ENCODE data around the gene SPATA33. TPM values are rescaled to one million over a fixed set of nuclear protein-coding genes. Genes with fewer than 3 reads are reported as not detected.
A peak's percentile ranks its signal among the peaks of the same experiment; 100 is the strongest.
"Not testable (repeated sequence)": the region's sequence is repeated elsewhere in the genome, so short reads cannot be mapped to it uniquely, and the experiment has no call there.

SPATA33 gene
- total RNA-seq, 1 donor from 2014 or later, result 15.5 TPM

DNA sequence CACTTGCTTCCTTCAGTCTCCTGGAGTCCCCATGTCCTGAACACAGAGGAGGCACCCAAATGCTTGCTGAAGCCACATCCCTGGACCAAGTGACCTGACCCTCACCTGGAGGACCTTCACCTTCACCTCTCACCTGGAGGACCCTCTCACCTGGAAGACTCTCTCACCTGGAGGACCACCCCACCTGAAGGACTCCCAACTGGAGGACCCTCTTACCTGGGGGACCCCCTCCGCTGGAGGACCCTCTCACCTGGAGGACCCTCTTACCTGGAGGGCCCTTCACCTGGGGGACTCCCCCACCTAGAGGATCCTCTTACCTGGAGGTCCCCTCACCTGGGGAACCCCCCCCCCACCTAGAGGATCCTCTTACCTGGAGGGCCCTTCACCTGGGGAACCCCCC lies 28.3 kb downstream of the SPATA33 start:
- no peak for DNase-seq (ENCODE audit: low spot score)
- H3K4me3 Mint-ChIP-seq (ENCODE audit: low read depth), result peak overlapping the region; percentile 47
- peaks cover 4% of the 10 kb centered on the region for H3K9me3 Mint-ChIP-seq
- H3K27ac Mint-ChIP-seq, result no peak overlapping the region
- H3K36me3 Mint-ChIP-seq (ENCODE audit: low read depth), result peaks cover 33% of the 10 kb centered on the region
- H3K4me1 Mint-ChIP-seq (ENCODE audit: low read depth), result peaks cover 8% of the 10 kb centered on the region
- intact Hi-C loops (cut with micrococcal nuclease), result loop anchor here (2.0 kb wide), 1 partner anchor 15 kb away; the partner anchor contains the start of gene SPATA2L
- no peaks in the 10 kb centered on the region for H3K27me3 Mint-ChIP-seq (ENCODE audit: low read depth)

DNA sequence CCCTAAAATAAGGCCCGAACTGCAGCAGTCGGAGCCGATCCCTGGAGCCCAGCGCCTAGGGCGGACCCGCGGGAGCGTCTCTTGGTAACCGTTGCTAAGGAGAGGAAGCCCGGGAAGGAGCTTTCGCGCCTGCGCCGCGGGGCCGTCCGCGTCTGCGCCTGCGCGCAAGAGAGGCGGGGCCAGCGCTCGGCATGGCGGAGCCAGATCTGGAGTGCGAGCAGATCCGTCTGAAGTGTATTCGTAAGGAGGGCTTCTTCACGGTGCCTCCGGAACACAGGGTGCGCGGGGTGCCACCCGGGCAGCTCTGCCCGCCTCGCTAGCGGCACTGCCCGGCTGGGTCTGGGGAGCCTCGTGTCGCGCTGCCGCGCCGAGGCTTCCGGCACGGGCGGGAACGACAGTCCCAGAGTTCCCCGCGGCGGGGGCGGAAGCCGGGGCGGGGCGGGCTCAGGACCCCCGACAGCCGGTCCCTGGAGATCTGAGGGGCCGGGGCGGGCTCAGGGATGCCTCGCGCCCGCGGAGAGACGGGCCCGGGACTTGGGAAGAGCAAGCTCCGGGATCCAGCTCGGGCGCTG lies 29.0 kb downstream of the SPATA33 start, which contains the start of gene CDK10:
TSS of gene CDK10 (plus strand) at position 170 of the 572 bp plus-strand sequence. CDS start at position 192, 22 bp downstream.
- intact Hi-C loops (cut with micrococcal nuclease), result loop anchor here (2.0 kb wide), 1 partner anchor 14 kb away; the partner anchor contains the start of gene SPATA2L
- Mint-ChIP-seq H3K36me3 (ENCODE audit: low read depth) (peaks cover 35% of the 10 kb centered on the region), H3K9me3 (peaks cover 4% of the 10 kb centered on the region), H3K27me3 (ENCODE audit: low read depth) (no peaks in the 10 kb centered on the region), H3K27ac (peak within 1 kb of the TSS; percentile 84), H3K4me3 (ENCODE audit: low read depth) (peak within 1 kb of the TSS; percentile 96), H3K4me1 (ENCODE audit: low read depth) (peaks cover 8% of the 10 kb centered on the region)
- DNase-seq (ENCODE audit: low spot score), result peak; percentile 90

DNA sequence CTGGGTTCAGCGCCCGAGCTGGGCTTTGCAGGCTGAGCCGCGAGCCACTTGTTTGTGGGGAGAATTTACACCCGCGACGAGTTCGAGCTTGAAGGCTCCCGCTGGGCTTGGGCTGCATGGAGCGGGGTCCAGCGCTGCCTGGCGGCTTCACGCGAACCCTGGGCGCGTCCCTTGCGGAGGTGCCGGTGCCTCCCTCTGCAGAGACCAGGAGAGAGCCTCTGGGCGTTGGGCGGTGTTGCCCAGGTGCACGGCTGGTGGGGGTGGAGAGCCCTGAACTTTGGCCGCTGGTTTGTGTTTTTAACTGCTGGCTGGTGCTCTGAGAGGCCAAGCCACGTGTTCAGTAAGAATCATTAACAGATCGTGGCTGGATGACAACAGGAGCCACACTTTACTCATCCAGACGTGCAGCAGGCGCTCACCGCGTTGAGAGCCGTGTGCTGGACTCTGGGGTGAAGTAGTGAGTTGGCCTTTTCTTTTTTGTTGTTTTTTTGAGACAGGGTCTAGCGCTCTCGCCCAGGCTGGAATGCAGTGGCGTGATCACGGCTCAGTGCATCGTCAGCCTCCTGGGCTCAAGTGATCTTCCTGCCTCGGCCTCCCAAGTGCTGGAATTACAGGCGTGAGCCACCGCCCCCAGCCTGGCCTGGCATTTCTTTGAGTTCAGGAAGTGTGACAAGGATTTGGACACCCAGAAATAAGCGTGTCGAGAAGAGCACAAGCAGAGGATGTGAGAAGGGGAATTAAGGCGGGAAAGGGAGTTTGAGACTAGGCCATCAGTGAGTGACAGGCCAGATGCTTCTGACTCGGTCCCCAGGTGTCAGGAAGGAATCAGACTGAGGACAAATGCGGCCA lies 29.7 kb downstream of the SPATA33 start:
- no peak for DNase-seq (ENCODE audit: low spot score)
- peaks cover 8% of the 10 kb centered on the region for H3K4me1 Mint-ChIP-seq (ENCODE audit: low read depth)
- intact Hi-C loops (cut with micrococcal nuclease), result loop anchor here (2.0 kb wide), 1 partner anchor 13 kb away; the partner anchor contains the start of gene SPATA2L

DNA sequence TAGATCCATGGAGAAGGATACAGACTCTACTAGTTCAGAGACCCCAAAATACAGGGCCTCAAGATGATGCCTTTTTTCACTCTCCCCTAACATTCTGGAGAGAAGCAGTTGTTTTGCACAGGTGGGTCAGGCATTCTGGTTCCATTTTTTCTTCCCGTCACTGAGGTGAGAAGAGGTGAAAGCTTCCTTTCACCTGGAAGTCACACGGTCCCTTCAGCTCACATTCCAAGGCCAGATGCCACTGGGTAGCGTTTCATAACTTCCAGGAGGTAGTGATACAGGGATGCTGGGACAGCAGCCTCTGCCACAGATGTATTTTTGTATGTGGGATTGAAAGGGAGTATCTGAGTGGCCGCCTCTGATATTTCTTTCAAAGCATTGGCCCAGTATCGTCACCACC lies 30.8 kb downstream of the SPATA33 start:
- intact Hi-C loops (cut with micrococcal nuclease), result no loop called here
- Mint-ChIP-seq H3K27me3 (ENCODE audit: low read depth) (no peaks in the 10 kb centered on the region), H3K4me3 (ENCODE audit: low read depth) (peak overlapping the region; percentile 96), H3K9me3 (peaks cover 4% of the 10 kb centered on the region), H3K36me3 (ENCODE audit: low read depth) (peaks cover 34% of the 10 kb centered on the region), H3K27ac (no peak overlapping the region), H3K4me1 (ENCODE audit: low read depth) (peaks cover 8% of the 10 kb centered on the region)
- DNase-seq (ENCODE audit: low spot score), result no peak

More for the DNA sequence above, 29.7 kb downstream of the SPATA33 start:
- Mint-ChIP-seq H3K27ac (peak overlapping the region; percentile 60), H3K9me3 (peaks cover 4% of the 10 kb centered on the region), H3K27me3 (ENCODE audit: low read depth) (no peaks in the 10 kb centered on the region), H3K4me3 (ENCODE audit: low read depth) (peak overlapping the region; percentile 96), H3K36me3 (ENCODE audit: low read depth) (peaks cover 36% of the 10 kb centered on the region)

DNA sequence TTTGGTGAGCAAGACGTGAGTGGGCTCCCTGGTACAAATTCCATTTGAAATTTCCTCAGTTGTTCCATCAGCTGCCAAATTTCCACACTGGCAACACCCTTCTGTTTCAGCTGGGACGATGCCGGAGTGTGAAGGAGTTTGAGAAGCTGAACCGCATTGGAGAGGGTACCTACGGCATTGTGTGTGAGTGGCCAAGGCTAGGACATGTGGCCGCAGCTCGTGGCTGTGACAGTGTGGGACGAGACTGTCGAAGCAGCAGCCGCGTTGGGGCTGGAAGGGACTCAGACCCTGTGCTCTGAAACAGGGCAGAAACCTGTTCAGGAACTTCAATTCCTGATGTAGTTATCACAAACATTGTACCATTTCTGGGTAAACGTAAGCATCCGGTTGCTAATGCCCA lies 31.5 kb downstream of the SPATA33 start:
- H3K36me3 Mint-ChIP-seq (ENCODE audit: low read depth), result peaks cover 40% of the 10 kb centered on the region
- no peaks in the 10 kb centered on the region for H3K27me3 Mint-ChIP-seq (ENCODE audit: low read depth)
- H3K4me1 Mint-ChIP-seq (ENCODE audit: low read depth), result peaks cover 8% of the 10 kb centered on the region
- no peak overlapping the region for H3K27ac Mint-ChIP-seq
- H3K9me3 Mint-ChIP-seq, result peaks cover 4% of the 10 kb centered on the region
- no peak for DNase-seq (ENCODE audit: low spot score)
- H3K4me3 Mint-ChIP-seq (ENCODE audit: low read depth), result no peak overlapping the region
- intact Hi-C loops (cut with micrococcal nuclease), result no loop called here

DNA sequence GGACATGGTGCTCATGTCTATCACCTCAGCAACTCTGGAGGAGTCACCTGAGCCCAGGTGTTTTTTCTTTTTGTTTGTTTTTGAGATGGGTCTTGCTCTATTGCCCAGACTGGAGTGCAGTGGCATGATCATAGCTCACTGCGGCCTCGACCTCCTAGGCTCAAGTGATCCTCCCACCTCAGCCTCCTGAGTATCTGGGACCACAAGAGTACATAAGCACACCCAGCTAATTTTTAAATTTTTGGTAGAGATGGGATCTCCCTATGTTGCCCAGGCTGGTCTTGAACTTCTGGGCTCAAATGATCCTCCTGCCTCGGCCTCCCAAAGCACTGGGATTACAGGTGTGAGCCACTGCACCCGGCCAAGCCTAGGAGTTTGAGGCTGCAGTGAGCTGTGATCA lies 32.0 kb downstream of the SPATA33 start:
- H3K9me3 Mint-ChIP-seq; H3K27ac Mint-ChIP-seq; intact Hi-C loops (cut with micrococcal nuclease); H3K27me3 Mint-ChIP-seq (ENCODE audit: low read depth); H3K4me1 Mint-ChIP-seq (ENCODE audit: low read depth); H3K4me3 Mint-ChIP-seq (ENCODE audit: low read depth); DNase-seq (ENCODE audit: low spot score): not testable (repeated sequence)
- peaks cover 38% of the 10 kb centered on the region for H3K36me3 Mint-ChIP-seq (ENCODE audit: low read depth)

DNA sequence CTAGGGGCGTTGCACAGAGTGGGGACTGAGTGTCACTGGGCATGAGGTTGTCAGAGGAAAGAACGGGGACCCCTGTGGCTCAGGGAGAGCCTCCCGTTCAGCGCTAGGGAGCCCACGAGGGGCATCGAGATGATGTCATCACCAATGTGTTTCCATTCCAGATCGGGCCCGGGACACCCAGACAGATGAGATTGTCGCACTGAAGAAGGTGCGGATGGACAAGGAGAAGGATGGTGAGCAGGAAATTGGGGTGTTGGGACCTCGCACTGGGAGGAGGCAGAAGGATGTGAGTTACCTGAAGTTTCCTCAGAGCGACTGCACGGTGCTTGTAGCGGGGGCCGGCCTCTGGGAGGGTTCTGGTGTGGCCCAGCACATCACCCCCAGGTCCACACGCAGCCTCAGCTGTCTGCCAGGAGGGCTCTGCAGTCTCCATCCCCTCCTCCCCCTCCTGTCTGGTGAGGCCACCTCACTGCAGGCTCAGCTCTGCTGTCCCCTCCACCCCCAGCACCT lies 32.8 kb downstream of the SPATA33 start:
- intact Hi-C loops (cut with micrococcal nuclease), result no loop called here
- Mint-ChIP-seq H3K4me3 (ENCODE audit: low read depth) (no peak overlapping the region), H3K27ac (no peak overlapping the region), H3K36me3 (ENCODE audit: low read depth) (peaks cover 37% of the 10 kb centered on the region), H3K27me3 (ENCODE audit: low read depth) (no peaks in the 10 kb centered on the region), H3K4me1 (ENCODE audit: low read depth) (peaks cover 8% of the 10 kb centered on the region), H3K9me3 (no peaks in the 10 kb centered on the region)
- DNase-seq (ENCODE audit: low spot score), result no peak

DNA sequence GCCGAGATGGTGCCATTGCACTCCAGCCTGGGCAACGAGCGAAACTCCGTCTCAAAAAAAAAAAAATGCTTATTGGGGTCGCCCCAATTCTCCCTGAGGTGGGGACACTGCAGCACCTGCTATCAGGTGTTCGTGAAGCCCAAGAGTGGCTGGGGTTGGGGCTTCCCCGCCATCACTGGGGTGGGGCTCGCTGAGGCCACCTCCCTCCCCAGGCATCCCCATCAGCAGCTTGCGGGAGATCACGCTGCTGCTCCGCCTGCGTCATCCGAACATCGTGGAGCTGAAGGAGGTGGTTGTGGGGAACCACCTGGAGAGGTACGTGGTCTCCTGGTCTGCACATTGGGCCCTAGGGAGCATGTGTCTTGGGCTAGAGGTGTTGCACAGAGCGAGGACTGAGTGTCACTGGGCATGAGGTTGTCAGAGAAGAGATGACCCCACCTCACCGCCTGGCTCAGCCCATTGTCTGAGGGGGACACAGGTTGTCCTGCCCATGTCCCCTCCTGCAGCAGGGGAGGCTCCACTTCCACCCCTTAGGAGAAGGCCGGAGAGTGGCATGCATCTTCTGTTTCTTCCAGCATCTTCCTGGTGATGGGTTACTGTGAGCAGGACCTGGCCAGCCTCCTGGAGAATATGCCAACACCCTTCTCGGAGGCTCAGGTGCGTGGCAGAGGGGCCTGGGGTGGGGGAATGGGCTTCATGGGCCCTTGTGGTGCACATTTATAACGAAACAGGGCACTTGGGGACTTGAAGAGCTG lies 33.8 kb downstream of the SPATA33 start:
- peaks cover 31% of the 10 kb centered on the region for H3K36me3 Mint-ChIP-seq (ENCODE audit: low read depth)
- H3K4me1 Mint-ChIP-seq (ENCODE audit: low read depth), result peaks cover 6% of the 10 kb centered on the region
- H3K27me3 Mint-ChIP-seq (ENCODE audit: low read depth), result no peaks in the 10 kb centered on the region
- intact Hi-C loops (cut with micrococcal nuclease), result no loop called here
- no peaks in the 10 kb centered on the region for H3K9me3 Mint-ChIP-seq
- DNase-seq (ENCODE audit: low spot score), result no peak
- H3K27ac Mint-ChIP-seq, result no peak overlapping the region
- no peak overlapping the region for H3K4me3 Mint-ChIP-seq (ENCODE audit: low read depth)

DNA sequence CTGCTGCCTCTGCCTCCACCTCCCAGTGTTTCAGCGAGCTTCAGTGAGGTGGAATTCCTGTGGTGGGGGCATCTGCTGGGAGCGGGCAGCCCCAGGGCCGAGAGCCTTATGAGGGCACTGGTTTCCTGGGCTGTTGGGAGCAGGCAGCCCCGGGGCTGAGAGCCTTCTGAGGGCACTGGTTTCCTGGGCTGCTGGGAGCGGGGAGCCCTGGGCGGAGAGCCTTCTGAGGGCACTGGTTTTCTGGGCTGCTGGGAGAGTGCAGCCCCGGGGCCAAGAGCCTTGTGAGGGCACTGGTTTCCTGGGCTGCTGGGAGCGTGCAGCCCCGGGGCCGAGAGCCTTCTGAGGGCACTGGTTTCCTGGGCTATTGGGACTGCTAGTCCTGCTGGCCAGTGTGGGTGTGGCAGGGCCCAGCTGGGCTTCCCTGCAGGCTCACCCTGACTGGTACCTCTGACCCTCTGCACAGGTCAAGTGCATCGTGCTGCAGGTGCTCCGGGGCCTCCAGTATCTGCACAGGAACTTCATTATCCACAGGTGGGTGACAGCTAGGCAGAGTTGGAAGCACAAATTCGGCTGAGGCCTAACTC lies 34.4 kb downstream of the SPATA33 start:
- no peaks in the 10 kb centered on the region for H3K9me3 Mint-ChIP-seq
- no peak overlapping the region for H3K4me3 Mint-ChIP-seq (ENCODE audit: low read depth)
- H3K27me3 Mint-ChIP-seq (ENCODE audit: low read depth), result no peaks in the 10 kb centered on the region
- H3K4me1 Mint-ChIP-seq (ENCODE audit: low read depth), result peaks cover 6% of the 10 kb centered on the region
- DNase-seq (ENCODE audit: low spot score), result no peak
- intact Hi-C loops (cut with micrococcal nuclease), result no loop called here
- H3K27ac Mint-ChIP-seq, result no peak overlapping the region
- H3K36me3 Mint-ChIP-seq (ENCODE audit: low read depth), result peaks cover 28% of the 10 kb centered on the region

DNA sequence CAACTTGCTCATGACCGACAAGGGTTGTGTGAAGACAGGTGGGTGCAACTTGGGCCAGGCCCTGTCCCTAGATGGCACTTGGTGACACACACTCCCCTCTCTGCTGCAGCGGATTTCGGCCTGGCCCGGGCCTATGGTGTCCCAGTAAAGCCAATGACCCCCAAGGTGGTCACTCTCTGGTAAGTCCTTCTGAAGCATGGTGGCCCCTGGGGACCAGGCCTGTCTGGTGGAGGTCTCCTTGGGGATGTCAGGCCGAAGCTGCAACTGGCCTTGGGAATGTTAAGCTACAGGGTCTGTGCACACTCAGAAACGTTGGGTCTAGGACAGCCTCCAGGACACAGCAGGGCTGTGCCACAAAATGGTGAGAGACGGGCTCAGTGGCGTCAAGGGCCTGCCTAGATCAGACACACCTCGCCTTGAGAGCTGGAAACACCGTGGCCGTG lies 35.7 kb downstream of the SPATA33 start:
- Mint-ChIP-seq H3K4me1 (ENCODE audit: low read depth) (no peaks in the 10 kb centered on the region), H3K27me3 (ENCODE audit: low read depth) (no peaks in the 10 kb centered on the region), H3K36me3 (ENCODE audit: low read depth) (peaks cover 28% of the 10 kb centered on the region), H3K4me3 (ENCODE audit: low read depth) (no peak overlapping the region), H3K27ac (no peak overlapping the region), H3K9me3 (no peaks in the 10 kb centered on the region)
- DNase-seq (ENCODE audit: low spot score), result no peak
- intact Hi-C loops (cut with micrococcal nuclease), result no loop called here

DNA sequence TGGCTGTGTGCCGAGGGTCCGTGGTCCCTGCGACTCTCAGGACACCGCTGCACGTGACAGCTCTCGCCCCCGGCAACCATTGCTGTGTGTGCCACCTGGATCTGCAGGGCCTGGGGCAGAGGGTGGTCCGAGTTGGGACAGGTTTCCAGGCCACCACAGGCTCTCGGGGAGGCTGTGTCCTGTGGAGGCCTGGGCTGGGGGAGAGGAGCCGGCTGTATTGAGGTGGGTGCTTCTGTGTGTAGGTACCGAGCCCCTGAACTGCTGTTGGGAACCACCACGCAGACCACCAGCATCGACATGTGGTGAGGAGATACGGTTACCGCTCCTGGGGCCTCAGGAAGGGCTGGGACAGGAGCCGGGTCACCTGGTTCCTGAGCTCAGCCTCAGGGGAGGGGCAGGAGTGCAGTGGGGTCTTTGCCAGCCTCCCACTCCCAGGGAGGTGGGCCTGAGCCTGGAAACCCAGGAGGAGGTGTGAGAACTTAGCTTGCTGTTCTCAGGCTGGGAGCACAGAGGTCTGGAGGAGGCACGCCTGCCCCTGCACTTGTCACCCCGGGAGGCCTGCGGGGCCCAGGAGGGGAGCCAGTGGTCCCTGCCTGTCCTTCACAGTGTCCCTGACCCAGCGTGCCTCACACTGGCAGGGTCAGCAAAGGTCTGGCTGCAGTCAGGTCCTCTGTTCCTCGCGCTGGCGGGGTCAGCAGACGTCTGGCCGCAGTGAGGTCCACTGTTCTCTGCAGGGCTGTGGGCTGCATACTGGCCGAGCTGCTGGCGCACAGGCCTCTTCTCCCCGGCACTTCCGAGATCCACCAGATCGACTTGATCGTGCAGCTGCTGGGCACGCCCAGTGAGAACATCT lies 36.5 kb downstream of the SPATA33 start:
- no peak for DNase-seq (ENCODE audit: low spot score)
- intact Hi-C loops (cut with micrococcal nuclease), result no loop called here
- Mint-ChIP-seq H3K36me3 (ENCODE audit: low read depth) (peaks cover 31% of the 10 kb centered on the region), H3K27me3 (ENCODE audit: low read depth) (no peaks in the 10 kb centered on the region), H3K9me3 (no peaks in the 10 kb centered on the region), H3K27ac (no peak overlapping the region), H3K4me1 (ENCODE audit: low read depth) (peaks cover 2% of the 10 kb centered on the region), H3K4me3 (ENCODE audit: low read depth) (no peak overlapping the region)

DNA sequence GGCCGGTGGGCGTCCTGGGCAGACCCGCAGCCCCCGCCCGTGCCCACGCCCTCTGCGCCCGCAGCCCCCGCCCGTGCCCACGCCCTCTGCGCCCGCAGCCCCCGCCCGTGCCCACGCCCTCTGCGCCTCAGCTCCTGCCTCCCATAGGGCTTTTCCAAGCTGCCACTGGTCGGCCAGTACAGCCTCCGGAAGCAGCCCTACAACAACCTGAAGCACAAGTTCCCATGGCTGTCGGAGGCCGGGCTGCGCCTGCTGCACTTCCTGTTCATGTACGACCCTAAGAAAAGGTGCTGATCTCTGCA lies 37.1 kb downstream of the SPATA33 start:
- H3K27ac Mint-ChIP-seq; H3K4me3 Mint-ChIP-seq (ENCODE audit: low read depth); DNase-seq (ENCODE audit: low spot score); H3K4me1 Mint-ChIP-seq (ENCODE audit: low read depth); H3K27me3 Mint-ChIP-seq (ENCODE audit: low read depth); H3K9me3 Mint-ChIP-seq; intact Hi-C loops (cut with micrococcal nuclease): not testable (repeated sequence)
- peaks cover 32% of the 10 kb centered on the region for H3K36me3 Mint-ChIP-seq (ENCODE audit: low read depth)
